Ovary (tissue), 3 donors: ENCODE results near the gene TEDC1.

ENCODE experiments used
- CTCF ChIP-seq, 3 donors: fragments of 450-650 bp in 2 of 3; fragments of 200-600 bp in 1 of 3; IDR thresholded peaks; one replicate each; pipeline versions ENCODE4 v1.5.1 to v1.8.0; 2016 to 2022; ENCODE audit warnings: antibody characterized with exemption in 3 of 3, mild to moderate bottlenecking in 1 of 3
- EP300 ChIP-seq: sonication (generic); formaldehyde crosslinking; IDR thresholded peaks from one replicate; pipeline ENCODE4 v1.6.1; 2017; ENCODE audit warnings: antibody characterized with exemption
- POLR2A ChIP-seq: fragments of 450-650 bp; IDR thresholded peaks from one replicate; pipeline ENCODE4 v1.6.1; 2017; ENCODE audit warnings: antibody characterized with exemption, mild to moderate bottlenecking, moderate library complexity
- donor health status: DM: no; HTN: no; CAD: no.

GRCh38 chr14:105480199-105480746 lies 10.8 kb upstream of the TEDC1 start:
- TF ChIP-seq EP300, result no peak
- TF ChIP-seq CTCF (IDR thresholded peaks at IDR 0.05), result no peak
- no peak for TF ChIP-seq POLR2A
